ENCODE measurements around the gene FAM111B. TPM values are rescaled to one million over a fixed set of nuclear protein-coding genes. Genes with fewer than 3 reads are reported as not detected.
A peak's percentile ranks its signal among the peaks of the same experiment; 100 is the strongest.

The FAM111B gene
- total RNA-seq, 1 experiment from 2014 or later = 10.7 TPM

GRCh38 chr11:59144579-59145345 is 37.7 kb downstream of the FAM111B start:
- ATAC-seq (peak; percentile 52), DNase-seq (ENCODE audit: low read depth, low spot score) (peak; percentile 86)
- Histone ChIP-seq H3K36me3 (ENCODE audit: control insufficient read depth in 1 of 2, insufficient read depth in 2 of 2, low read length in 2 of 2) (peaks cover 0 to 11% of the 10 kb centered on the region in 2 experiments; a peak in 3 of 4 replicates), H3K27ac (ENCODE audit: low read depth, low read length) (peak overlapping the region; percentile 75), H3K9me2 (ENCODE audit: insufficient read depth) (no peaks in the 10 kb centered on the region), H3K4me3 (replicated peaks in 1 of 2; ENCODE audit: low read depth in 1 of 2, low read length in 2 of 2) (peak overlapping the region; percentile 55 to 79), H3K27me3 (ENCODE audit: insufficient read depth, low read length) (no peaks in the 10 kb centered on the region), H3K79me2 (ENCODE audit: insufficient read depth, low read length) (peaks cover 9% of the 10 kb centered on the region; the same call in 1 of the 2 replicates), H4K20me1 (ENCODE audit: insufficient read depth) (no peaks in the 10 kb centered on the region), H3K4me2 (ENCODE audit: low read length) (peak overlapping the region; percentile 84), H3K9ac (ENCODE audit: low read length) (peak overlapping the region; percentile 61), H2AFZ (ENCODE audit: low read depth, low read length, poor library complexity, severe bottlenecking) (no peak overlapping the region), H3K9me3 (ENCODE audit: control insufficient read depth in 1 of 2, insufficient read depth in 1 of 2, low read depth in 1 of 2, low read length in 2 of 2) (no peaks in the 10 kb centered on the region), H3K4me1 (ENCODE audit: control insufficient read depth in 1 of 2, insufficient read depth in 2 of 2, low read length in 2 of 2) (peaks cover 15 to 34% of the 10 kb centered on the region in 2 experiments)
- ChIA-PET POLR2A (interaction anchor here (1.0 to 1.4 kb wide), 3 partner anchors 9 to 42 kb away, joined by 3 to 6 read pairs (median 3); no protein-coding TSS in a partner anchor), CTCF (interaction anchor here (1.2 to 7.7 kb wide), 4 partner anchors 9 to 41 kb away, joined by 3 to 59 read pairs (median 13); partner anchors contain the start of gene DTX4), RAD21 (ENCODE audit: low non-redundant PET in 1 of 2, low total read pairs in 2 of 2, uncharacterized antibody in 2 of 2, unreplicated experiment in 2 of 2) (interaction anchor here in 1 of 2 experiments (0.9 kb wide), 1 partner anchor 13 kb away, joined by 3 read pairs; no protein-coding TSS in a partner anchor)
- intact Hi-C loops (cut with micrococcal nuclease) = loop anchor here (5.0 to 10.0 kb wide), 2 partner anchors 220 to 567 kb away; partner anchors contain the start of genes LPXN and ZFP91
- no TSS peak for BruUV-seq (replicated peaks)
- TF ChIP-seq MAX (IDR thresholded peaks at IDR 0.05) (peak; percentile 99), RAD21 (IDR thresholded peaks at IDR 0.05; ENCODE audit: low read depth) (no peak), REST (IDR thresholded peaks at IDR 0.05; ENCODE audit: low read depth) (no peak), EZH2 (IDR thresholded peaks at IDR 0.05) (no peak), EGR1 (IDR thresholded peaks at IDR 0.05; ENCODE audit: low read depth) (no peak), CEBPB (IDR thresholded peaks at IDR 0.05; ENCODE audit: low read depth) (no peak), EZH2phosphoT487 (IDR thresholded peaks at IDR 0.05; ENCODE audit: borderline replicate concordance) (no peak), JUND (IDR thresholded peaks at IDR 0.05) (no peak), SIN3A (IDR thresholded peaks at IDR 0.05; ENCODE audit: low read depth) (peak; percentile 91), CBX3 (IDR thresholded peaks at IDR 0.05; ENCODE audit: low read depth) (peak; percentile 99), POLR2AphosphoS5 (IDR thresholded peaks at IDR 0.05; ENCODE audit: low read depth, low read length) (peak; percentile 64), SP1 (IDR thresholded peaks at IDR 0.05; ENCODE audit: low read depth) (peak; percentile 58), SRF (IDR thresholded peaks at IDR 0.05; ENCODE audit: low read depth) (no peak), ZFX (IDR thresholded peaks at IDR 0.05) (peak; percentile 30; the same call in 1 of the 2 replicates), FOSL1 (IDR thresholded peaks at IDR 0.05; ENCODE audit: low read depth) (peak; percentile 14; the same call in 1 of the 2 replicates), CTCF (IDR thresholded peaks at IDR 0.05 in 2 of 3, conservative IDR thresholded peaks at IDR 0.05 in 1 of 3; ENCODE audit: borderline replicate concordance in 1 of 3, insufficient read depth in 1 of 3, low read depth in 2 of 3, low read length in 2 of 3) (peak; percentile 27 to 43 (median 35); a peak in 3 of 6 replicates), ZBTB33 (IDR thresholded peaks at IDR 0.05; ENCODE audit: extremely low read depth, insufficient replicate concordance, low read length) (no peak), ELF1 (IDR thresholded peaks at IDR 0.05; ENCODE audit: borderline replicate concordance, low read depth) (peak; percentile 66), TCF7L2 (IDR thresholded peaks at IDR 0.05; ENCODE audit: borderline replicate concordance, extremely low read depth, insufficient read depth, insufficient read length) (no peak)

Data from HCT116 (cell line).